Heart right ventricle (tissue), 16 donors: ENCODE data around the gene KCNMA1. TPM values are rescaled to one million over a fixed set of nuclear protein-coding genes. Genes with fewer than 3 reads are reported as not detected.

ENCODE experiments used
- ATAC-seq, 8 donors: fragments of 200-7000 bp; cut with Tn5 transposase; one replicate each; pipeline ENCODE4 v1.9.1; 2020; ENCODE audit warnings: mild to moderate bottlenecking in 8 of 8, moderate library complexity in 8 of 8, moderate number of reproducible peaks in 1 of 8
- DNase-seq, 2 donors: peaks; one replicate each; pipeline ENCODE4 v3.0.0-alpha.2; 2020
- H3K27ac ChIP-seq, 10 donors: fragments of 200-600 bp; sonication (generic) in 2 of 10; one replicate each; pipeline versions ENCODE4 v1.5.0 to v1.8.0; 2020 to 2022; ENCODE audit warnings: mild to moderate bottlenecking in 3 of 10
- H3K27me3 ChIP-seq, 7 donors: fragments of 200-600 bp; one replicate each; pipeline ENCODE4 v1.8.0; 2021 to 2022; ENCODE audit warnings: mild to moderate bottlenecking in 2 of 7
- H3K36me3 ChIP-seq, 9 donors: fragments of 200-600 bp; sonication (generic) in 1 of 9; one replicate each; pipeline versions ENCODE4 v1.5.0 to v1.8.0; 2020 to 2022; ENCODE audit warnings: mild to moderate bottlenecking in 2 of 9
- H3K4me1 ChIP-seq, 9 donors: fragments of 200-600 bp; sonication (generic) in 1 of 9; one replicate each; pipeline versions ENCODE4 v1.5.0 to v1.8.0; 2020 to 2022; ENCODE audit warnings: mild to moderate bottlenecking in 4 of 9
- H3K4me3 ChIP-seq, 10 donors: fragments of 200-600 bp; sonication (generic) in 2 of 10; one replicate each; pipeline versions ENCODE4 v1.5.0 to v1.8.0; 2020 to 2022; ENCODE audit warnings: mild to moderate bottlenecking in 7 of 10, moderate library complexity in 2 of 10
- H3K9me3 ChIP-seq, 11 donors: fragments of 200-600 bp in 10 of 11; sonication (generic) in 2 of 11; one replicate each; pipeline versions ENCODE4 v1.5.0 to v1.8.0; 2013 to 2022; ENCODE audit warnings: mild to moderate bottlenecking in 2 of 11, control low read depth in 1 of 11, moderate library complexity in 1 of 11
- CTCF ChIP-seq, 9 donors: fragments of 200-600 bp; sonication (generic) in 2 of 9; IDR thresholded peaks; one replicate each; pipeline versions ENCODE4 v1.5.0 to v1.8.0; 2021 to 2022; ENCODE audit warnings: antibody characterized with exemption in 9 of 9, mild to moderate bottlenecking in 5 of 9, moderate library complexity in 1 of 9
- WGBS, 2 donors: extraction: QIAGEN DNeasy Blood & Tissue Kit; methylation state at CpG; one replicate each; pipeline ENCODE4 v1.1.7; 2013; ENCODE audit warnings: inconsistent platforms in 1 of 2; 5-methylcytosine and 5-hydroxymethylcytosine counted together
- intact Hi-C, 10 donors: fragments of 100-400 bp; cut with DNase I; formaldehyde crosslinking; loops; one replicate each; pipeline versions ENCODE4 v1.11.1 to v1.14.2; 2022
- polyA plus RNA-seq, 2 donors: library from polyadenylated mRNA; stranded (reverse); fragments of 200-250 nt; gene quantifications; one replicate each; pipeline ENCODE4 v1.2.3, GENCODE V29; 2013
- total RNA-seq, 10 donors: library from RNA; stranded (reverse); fragmentation: NEBNext Ultra II Directional in 3 of 10; extraction: Animal tissue kit (Norgen Biotek cat#: 25700) in 3 of 10; gene quantifications; one replicate each; pipeline versions ENCODE4 v1.2.1 to v1.2.4, GENCODE V29; 2021 to 2023
- donor health status: Arrhythmogenic right ventricular cardiomyopathy.
- donor health status: ischemic (EF 13 %, LVEDD 7.1; RV severe dilation, severe dysfunction).
- donor health status: healthy with polysubstance abuse.
- donor health status: DM: no; HTN: yes; CAD: no.
- donor health status: DM: no; HTN: no; CAD: no.
- donor health status: ischemic (EF 25% LVEDD 6.9; RV normal size, moderate dysfunction).
- donor health status: ischemic (EF 25% LVEDD 5.7; RV mildly dilated, moderate dysfunction).
- donor health status: healthy.
- donor health status: DM: yes; HTN: yes; CAD: no.
- donor health status: Ischemic cardiomyopathy.
- donor health status: ischemic (EF 35%, LVEDD 5.7; RV mildly dilated, moderate dysfunction).
- donor health status: nonischemic (EF 11% LVEDD 7.7; RV severe dilation, severe dysfunction).
- donor health status: DM: yes; HTN: yes; CAD: no.
- donor health status: PGD.
- donor health status: ischemic (EF 29% LVEDD 5.4; RV normal size, mild dysfunction).
- donor health status: nonischemic (EF 23%, LVEDD 6.1; RV moderate dilation, normal function).

Gene KCNMA1
- total and polyA plus RNA-seq, 12 donors, result 0.59 to 5.3 (median 1.6) TPM

GRCh38 chr10:76969366-76969948 is 668.2 kb downstream of the KCNMA1 start:
- DNase-seq (no peak), ATAC-seq (no peak)
- WGBS, 2 donors, result 70 to 77% methylated on average over 9 of the region's 9 CpGs
- Histone ChIP-seq H3K27ac (no peak overlapping the region), H3K27me3 (no peaks in the 10 kb centered on the region), H3K4me1 (no peaks in the 10 kb centered on the region), H3K36me3 (no peaks in the 10 kb centered on the region), H3K9me3 (no peaks in the 10 kb centered on the region), H3K4me3 (no peak overlapping the region)
- no peak for TF ChIP-seq CTCF (IDR thresholded peaks at IDR 0.05)
- intact Hi-C loops, result no loop called here

- 74 to 86% methylated on average over 2 of the region's 2 CpGs for WGBS, 2 donors
- ATAC-seq, result no peak
- intact Hi-C loops, result no loop called here
Measured at GRCh38 chr10:76968483-76968882, 669.1 kb downstream of the KCNMA1 start.

GRCh38 chr10:76962851-76963250 is 674.8 kb downstream of the KCNMA1 start:
- no peak overlapping the region for H3K4me3 ChIP-seq
- H3K9me3 ChIP-seq, result peaks cover 0 to 7% (median 0%) of the 10 kb centered on the region in 11 donors
- H3K36me3 ChIP-seq, result no peaks in the 10 kb centered on the region
- H3K27me3 ChIP-seq, result no peaks in the 10 kb centered on the region
- WGBS, 2 donors, result 63 to 69% methylated on average over 4 of the region's 4 CpGs
- no peak for DNase-seq
- no peak for ATAC-seq
- H3K4me1 ChIP-seq, result peaks cover 0 to 3% (median 0%) of the 10 kb centered on the region in 9 donors
- intact Hi-C loops, result no loop called here
- H3K27ac ChIP-seq, result no peak overlapping the region
- no peak for TF ChIP-seq CTCF (IDR thresholded peaks at IDR 0.05)

More at GRCh38 chr10:76968483-76968882, 669.1 kb downstream of the KCNMA1 start:
- Histone ChIP-seq H3K9me3 (no peaks in the 10 kb centered on the region), H3K36me3 (no peaks in the 10 kb centered on the region), H3K4me3 (no peak overlapping the region), H3K27me3 (no peaks in the 10 kb centered on the region), H3K27ac (no peak overlapping the region), H3K4me1 (no peaks in the 10 kb centered on the region)
- TF ChIP-seq CTCF (IDR thresholded peaks at IDR 0.05), result no peak
- no peak for DNase-seq

GRCh38 chr10:76961841-76962240 is 675.8 kb downstream of the KCNMA1 start:
- no peak for DNase-seq

More at GRCh38 chr10:76961841-76962240, 675.8 kb downstream of the KCNMA1 start:
- 75 to 82% methylated on average over 5 of the region's 5 CpGs for WGBS, 2 donors
- Histone ChIP-seq H3K4me1 (peaks cover 0 to 3% (median 0%) of the 10 kb centered on the region in 9 donors), H3K27ac (no peak overlapping the region), H3K36me3 (no peaks in the 10 kb centered on the region), H3K4me3 (no peak overlapping the region), H3K9me3 (peaks cover 0 to 7% (median 0%) of the 10 kb centered on the region in 11 donors), H3K27me3 (no peaks in the 10 kb centered on the region)
- no peak for TF ChIP-seq CTCF (IDR thresholded peaks at IDR 0.05)
- intact Hi-C loops, result no loop called here
- ATAC-seq, result no peak
